Measurements from ENCODE around the gene BFSP2.

- TF ChIP-seq EZH2 (optimal IDR thresholded peaks at IDR 0.05; ENCODE audit: low read depth, low read length) (no peak), CTCF (IDR thresholded peaks at IDR 0.05; ENCODE audit: low read length) (no peak), EZH2phosphoT487 (IDR thresholded peaks at IDR 0.05; ENCODE audit: low read length) (no peak)
Measured at GRCh38 chr3:133361435-133361834, 38.4 kb upstream of the BFSP2 start.

All from MM.1S (cell line).